Activated CD4-positive, alpha-beta T cell treated with anti-CD3 and anti-CD28 coated beads for 24 hours (primary cell): ENCODE results near the gene C4orf36.

Experiments used
- DNase-seq, 2 donors: peaks; one replicate each; pipeline ENCODE4 v3.0.0-alpha.2; 2020; ENCODE audit warnings: low read depth in 2 of 2

The C4orf36 gene, protein sequence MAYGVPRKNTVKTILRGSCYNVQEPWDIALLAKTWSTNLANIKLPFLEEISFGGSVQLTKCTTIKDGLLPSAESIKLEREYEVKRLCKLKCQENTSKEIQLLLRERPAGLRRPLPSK

DNA sequence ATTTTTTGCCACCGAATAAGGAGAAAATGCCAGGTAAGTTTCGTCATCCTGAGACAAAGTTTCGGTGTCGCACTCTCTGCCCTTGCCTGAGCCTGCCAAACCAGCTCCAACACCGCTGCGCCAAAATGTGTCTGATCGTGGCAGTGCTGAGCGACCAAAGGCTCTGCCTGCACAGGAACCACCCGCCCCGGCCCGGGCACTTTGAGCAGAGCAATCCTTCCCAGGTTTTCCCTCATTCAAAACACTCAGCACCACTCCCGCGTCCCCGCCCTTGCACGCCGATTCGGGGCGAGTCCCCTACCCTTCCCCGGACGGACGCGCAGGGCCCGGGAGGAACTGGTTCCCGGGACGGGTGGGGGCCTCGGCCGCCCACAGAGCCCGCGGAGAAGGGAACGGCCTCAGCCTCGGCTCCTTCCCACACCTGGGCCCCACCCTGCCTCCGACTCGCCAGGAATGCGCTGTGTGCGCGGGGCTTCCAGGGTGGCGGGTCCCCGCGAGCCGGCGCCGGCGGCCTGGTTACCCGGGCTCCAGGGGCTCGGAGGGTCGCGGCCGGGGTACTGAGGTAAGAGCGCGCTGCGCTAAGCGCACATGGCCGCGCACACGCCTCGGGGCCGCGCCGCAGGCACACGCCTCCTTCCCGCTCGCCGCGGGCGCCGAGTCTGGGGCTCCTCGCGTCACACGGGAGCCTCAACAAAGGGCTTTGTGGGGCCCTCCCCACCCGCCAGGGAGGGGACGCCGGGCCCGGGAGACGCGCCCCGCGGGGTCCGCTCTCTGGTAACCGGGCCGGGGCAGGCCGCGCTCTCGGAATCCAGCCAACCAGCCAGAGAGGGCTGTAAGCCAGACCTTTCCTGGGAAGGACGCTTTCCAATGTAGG, at the start of gene C4orf36:
Gene C4orf36, minus strand, starts transcription at position 661 of the 874 bp plus-strand sequence. CDS start 902 bp downstream, outside the sequence.
- peak in 1 of 2 donors; percentile 22 for DNase-seq

DNA sequence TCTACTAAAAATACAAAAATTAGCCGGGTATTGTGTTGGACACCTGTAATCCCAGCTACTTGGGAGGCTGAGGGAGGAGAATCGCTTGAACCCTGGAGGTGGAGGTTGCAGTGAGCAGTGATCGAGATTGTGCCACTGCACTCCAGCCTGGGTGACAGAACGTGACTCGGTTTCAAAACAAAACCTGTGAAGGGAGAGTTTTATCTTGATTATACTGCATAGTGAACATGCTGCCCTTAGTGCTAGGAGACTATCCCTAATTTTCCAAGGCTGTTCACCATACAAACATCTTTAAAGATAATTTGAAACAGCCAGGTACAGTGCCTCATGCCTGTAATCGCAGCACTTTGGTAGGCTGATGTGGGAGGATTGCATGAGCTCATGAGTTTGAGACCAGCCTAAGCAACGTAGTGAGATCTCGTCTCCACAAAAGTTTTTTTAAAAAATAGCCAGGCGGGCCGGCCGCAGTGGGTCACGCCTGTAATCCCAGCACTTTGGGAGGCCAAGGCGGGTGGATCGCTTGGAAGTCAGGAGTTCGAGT, 48.8 kb upstream of the C4orf36 start:
- no peak for DNase-seq

DNA sequence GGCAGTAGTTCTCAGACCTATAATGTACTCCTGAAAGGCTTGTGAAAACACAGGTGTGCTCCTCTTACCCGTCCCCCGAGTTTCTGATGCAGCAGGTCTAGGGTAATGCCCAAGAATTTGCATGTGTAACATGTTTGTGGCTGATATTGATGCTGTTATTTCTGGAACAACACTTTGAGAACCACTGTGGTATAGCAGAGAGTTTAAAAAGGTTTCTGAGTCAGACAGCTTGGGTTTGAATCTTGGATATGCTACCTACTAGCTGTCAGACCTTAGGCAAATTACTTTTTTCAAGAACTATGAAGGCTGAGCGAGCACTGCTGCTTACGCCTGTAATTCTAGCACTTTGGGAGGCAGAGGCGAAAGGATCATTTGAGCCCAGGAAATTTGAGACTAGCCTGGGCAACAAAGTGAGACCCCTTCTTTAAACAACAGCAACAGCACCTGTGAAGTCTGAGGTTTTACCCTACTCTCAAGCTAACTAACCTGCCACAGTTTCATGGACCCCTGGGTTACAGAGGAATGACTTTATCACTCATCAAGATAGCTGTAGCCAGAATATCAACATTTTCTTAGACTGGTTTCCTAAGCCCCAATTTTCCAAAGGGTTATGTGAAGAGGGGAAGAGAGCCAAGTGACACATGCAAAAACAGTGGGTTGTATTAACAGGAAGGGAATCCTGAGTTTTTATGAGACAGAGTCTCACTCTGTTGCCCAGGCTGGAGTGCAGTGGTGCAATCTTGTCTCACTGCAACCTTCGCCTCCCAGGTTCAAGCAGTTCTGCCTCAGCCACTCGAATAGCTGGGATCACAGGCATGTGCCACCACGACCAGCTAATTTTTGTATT, 47.7 kb upstream of the C4orf36 start:
- no peak for DNase-seq

DNA sequence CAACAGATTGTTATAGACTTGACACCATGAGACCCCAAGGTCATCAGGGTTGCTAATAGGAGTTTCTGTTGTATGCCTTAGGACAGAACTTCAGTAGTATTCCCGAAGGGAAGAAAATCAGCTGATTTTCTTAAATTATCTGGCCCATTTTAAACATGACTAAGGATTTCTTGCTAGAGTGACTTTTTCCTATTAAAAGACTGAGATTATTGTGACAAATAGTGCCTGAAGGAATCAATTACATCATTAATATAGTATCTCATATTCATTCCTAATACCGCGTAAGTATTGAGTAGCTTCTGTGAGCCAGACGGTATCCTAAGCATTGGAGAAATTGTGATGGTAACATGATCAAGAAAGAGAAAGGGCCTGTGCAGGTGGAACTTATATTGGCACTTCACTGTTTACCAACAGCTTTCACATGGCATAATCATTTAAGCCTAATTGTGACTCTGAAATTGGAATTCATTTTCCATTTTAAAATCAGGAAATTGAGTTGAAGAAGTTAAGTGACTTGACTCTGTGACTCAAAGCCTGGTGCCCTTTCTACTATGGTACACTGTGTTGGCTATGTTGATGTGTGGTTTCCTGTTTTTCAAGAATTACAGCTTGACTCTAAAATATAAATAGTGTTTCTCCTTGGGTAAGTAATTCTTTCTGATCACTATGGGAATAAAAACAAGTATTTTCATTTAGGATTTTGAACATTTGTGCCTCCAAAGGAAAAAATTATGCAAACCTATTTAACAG, 46.7 kb upstream of the C4orf36 start:
- no peak for DNase-seq

DNA sequence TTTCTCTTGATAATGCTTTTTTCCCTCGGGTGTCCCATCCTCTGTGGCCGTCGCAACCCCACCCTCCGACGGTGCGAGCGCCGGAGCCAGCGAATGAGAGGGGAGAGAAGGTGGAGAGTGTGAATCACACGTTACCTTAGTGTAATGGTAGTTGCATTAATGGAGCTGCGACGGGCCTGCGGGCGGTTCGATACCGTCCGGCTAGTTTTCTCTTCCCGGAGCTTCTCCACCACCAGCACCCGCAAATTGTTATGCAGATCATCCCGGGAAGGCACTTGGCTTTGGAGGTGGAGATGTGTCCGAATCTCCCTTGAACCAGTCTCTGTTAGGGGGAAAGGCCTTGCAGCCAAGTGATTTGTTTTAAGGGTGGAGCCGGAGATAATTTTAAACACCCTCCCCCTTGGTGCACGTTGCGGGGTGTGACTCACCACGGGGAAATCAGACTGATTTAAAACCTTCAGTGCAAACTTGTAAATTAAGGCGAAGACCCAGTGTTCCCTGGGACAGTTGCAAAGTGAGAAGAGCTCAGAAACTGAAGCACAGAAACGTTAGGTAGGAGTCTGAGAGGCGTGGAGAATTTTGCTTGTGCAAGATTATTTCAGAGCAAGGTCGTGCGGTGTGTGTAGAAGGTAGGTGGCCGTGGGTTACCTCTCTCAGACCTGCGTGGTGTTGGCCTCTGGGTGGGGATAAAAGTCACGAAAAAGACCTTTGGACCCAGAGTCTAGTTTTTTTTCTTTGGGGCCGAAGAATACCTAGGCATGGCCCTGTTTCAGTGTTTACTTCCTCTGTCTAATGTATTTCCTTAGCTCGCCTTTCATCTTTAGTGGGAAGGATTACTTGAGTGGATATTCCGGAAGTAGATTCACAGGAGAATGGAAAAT, 43.9 kb upstream of the C4orf36 start:
- DNase-seq: peak; percentile 55 to 64

DNA sequence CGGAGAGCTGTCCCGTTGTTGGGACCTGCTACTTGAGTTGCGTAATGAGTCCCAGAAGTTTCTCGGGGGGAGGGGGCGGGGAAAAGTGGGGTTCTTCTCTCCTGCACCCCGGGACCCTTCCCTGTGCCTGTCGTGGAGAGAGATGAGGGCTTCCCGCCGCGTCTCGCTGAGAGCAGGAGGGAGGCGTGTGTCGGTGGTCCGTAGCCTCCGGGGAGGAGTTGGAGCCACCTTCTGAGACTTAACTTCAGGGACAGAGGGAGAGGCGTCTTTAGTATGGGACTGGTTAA, 43.3 kb upstream of the C4orf36 start:
- DNase-seq: no peak

DNA sequence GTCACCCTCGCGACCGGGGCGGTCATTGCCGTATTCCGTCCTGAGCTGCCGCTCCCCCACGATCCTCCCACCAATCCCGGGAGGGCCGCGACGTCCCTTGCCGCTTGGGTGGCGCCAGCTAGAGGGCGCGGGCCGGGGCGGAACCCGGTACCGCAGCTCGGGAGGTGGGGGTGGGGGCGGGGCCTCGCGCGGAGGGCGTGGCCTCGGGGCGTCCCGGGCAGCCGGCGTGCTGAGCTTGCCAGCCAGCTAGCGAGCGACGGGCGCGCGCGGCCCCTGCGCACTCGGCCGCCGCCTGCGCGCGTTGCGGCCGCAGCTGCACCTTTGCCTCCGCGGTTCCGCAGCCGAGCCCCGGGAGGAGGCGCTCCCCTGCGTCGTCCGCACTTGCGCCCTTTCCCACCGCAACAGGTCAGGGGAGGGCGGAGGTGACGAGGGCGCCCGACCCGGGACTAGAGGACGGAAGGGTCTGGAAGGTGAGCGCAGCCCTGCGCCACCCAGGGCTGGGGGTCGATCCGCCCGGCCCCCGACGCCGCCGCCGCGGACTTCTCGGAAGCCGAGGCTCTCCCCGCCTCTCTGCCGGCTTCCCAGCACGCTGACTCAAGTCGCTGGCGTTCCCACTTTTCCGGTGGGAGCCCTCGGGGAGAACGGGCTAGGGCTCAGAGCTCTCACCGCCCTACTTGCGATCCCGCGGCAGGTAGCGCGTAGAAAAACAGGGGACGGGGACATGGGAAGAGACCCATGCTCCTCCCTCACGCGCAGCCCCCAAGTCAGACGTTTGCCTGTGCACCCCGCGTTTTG, 42.7 kb upstream of the C4orf36 start, which contains the start of gene AFF1:
Gene AFF1, plus strand, starts transcription at position 241 of the 795 bp plus-strand sequence. CDS start 13,523 bp downstream, outside the sequence.
- peak; percentile 74 for DNase-seq

DNA sequence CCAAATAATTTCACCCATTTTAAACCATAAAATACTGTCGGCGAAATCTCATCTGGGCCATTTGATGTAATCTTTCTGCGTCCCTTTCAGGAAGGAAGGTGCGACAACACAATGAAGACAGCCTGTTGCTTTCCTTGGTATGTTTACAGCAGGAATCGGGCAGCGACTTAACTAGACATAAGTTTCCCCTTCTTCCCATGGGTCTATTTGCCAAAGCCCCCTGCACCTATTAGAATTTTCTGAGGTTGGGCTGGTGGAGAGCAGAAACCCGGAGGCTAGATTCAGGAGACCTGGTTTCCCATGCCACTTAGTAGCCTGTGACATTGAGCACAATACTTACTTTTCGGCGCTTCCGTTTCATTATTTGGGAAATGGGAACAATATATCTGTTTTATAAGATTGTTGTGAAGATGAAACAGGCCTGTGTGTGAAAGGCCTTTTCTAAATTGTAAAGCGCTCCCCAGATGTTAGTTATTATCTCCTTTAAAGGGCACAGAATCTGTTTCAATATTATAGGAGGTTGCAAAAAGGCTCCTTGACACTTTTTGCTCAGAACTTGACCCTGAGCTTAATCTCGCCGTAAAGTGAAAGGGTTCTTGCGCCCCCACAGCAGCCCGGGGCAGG, 42.0 kb upstream of the C4orf36 start:
- DNase-seq: no peak

DNA sequence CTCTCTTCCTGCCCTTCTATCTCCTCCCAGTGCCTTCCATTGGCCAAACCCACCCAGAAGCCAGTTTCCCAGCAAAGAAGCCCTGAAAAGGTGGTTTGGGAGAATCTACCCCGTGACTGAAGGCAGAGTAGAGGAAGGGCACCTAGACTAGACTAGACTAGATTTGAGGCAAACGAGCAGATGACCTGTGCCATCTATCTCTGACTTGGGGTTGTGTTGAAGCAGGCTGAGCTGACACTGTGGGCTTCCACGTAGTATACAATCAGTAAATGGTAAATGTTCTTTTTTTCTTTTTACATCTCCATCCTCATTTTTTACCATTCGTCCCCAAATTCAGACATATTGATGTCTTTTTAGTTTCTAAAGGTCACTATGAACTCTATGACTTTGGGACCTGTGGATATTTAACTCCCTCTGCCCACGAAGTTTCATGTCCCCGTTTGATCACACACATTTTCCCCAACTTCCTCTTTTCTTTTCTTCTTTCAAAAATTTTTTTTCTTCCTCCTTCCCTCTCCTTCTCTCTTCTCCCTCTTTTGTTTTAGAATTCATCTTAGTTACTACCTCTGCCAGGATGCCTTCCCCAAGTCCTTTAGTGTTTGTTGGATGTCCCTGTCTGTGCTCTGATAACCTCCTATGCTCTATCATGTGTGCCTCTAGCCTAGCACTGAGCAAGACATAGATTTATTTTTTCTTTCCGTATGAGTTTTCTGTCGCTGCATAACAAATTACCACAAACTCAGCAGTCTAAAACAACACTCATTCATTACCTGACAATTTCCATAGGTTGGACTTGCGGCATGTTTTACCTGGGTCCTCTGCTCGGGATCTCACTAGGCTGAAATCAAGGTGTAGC, 36.4 kb upstream of the C4orf36 start:
- DNase-seq: no peak

DNA sequence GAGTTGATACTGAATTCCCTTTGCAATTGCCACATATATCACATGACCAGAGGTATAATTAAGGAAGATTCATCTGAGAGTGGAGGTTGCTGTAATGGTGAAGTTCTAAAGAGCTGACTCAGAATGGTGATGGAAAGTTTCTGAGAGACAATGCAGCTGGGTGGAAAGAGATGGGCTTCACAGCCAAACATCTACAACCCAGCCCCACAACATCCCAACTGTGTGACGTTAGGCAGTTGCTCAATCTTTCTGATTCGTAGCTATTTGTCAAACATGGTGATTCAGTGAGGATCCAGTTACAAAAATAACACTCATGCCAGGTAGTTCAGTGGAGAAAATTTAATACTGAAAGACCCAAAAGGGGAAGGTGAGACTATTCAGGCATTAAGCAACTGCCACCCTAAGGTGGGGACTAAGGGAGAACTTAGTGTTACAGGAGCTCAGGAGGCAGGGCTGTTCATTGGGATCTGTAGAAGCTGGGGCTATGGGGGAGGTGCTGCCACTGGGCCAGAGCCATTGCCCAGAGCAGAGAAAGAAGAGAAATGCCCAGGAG, 35.7 kb upstream of the C4orf36 start:
- DNase-seq: no peak

DNA sequence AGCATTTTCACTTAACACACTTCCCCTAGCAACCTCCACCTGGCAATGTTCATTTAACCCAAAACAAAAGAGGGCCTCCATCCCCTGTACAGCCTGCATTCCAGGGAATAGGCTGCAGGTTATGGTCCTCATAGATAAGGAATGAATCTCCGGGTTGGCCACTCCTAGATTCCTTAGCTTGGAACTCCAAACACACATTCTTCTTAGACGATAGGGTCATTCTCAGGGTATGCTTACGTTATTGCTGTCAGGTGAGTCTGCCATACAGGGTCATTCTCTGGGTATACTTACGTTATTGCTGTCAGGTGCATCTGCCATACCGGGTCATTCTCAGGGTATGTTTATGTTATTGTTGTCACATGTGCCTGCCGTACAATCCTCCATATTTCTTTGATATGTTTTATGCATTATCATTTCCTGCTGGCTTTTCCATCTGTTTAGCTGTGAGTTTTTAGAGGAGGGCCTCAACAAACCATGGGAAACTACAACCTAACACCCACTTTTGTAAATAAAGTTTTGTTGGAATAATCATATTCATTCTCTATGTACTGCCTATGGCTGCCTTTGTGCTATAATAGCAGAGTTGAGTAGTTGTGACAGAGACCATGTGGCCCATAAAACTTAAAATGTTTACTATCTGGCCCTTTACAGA, 34.3 kb upstream of the C4orf36 start:
- DNase-seq: no peak

DNA sequence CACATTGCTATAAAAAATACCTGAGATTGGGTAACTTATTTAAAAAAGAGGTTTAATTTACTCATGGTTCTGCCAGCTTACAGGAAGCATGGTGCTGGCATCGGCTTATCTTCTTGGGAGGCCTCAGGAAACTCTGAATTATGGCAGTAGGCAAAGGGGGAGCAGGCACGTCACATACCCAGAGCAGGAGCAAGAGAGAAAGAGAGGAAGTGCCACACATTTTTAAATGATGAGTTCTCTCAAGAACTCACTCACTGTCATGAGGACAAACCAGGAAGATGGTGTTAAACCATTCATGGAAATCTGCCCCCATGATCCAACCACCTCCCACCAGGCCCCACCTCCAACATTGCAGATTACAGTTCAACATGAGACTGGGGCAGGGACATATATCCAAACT, 32.6 kb upstream of the C4orf36 start:
- no peak for DNase-seq

DNA sequence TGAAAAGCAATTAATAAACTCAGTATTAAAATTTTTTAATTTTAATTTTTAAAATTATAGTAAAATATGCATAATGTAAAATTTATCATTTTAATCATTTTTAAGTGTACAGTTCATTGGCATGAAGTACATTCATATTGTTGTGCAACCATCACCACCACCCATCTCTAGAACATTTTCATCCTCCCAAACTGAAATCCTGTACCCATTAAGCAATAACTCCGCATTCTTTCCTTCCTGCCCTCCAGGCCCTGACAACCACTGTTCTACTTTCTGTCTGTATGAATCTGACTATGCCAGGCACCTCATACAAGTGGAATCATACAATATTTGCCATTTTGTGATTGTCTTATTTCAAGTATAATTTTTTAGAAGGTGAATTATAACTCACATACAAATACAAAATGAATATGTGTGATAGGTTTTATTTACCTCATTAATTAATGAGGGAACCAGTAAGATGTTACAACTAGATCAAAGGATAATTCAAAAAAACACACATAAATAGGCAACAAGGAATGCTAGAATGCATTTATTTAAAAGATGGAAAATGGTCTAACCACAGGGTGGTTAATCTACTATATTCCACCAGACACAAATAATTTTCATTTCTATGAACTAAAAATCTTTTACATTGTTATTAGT, 29.5 kb upstream of the C4orf36 start:
- no peak for DNase-seq

DNA sequence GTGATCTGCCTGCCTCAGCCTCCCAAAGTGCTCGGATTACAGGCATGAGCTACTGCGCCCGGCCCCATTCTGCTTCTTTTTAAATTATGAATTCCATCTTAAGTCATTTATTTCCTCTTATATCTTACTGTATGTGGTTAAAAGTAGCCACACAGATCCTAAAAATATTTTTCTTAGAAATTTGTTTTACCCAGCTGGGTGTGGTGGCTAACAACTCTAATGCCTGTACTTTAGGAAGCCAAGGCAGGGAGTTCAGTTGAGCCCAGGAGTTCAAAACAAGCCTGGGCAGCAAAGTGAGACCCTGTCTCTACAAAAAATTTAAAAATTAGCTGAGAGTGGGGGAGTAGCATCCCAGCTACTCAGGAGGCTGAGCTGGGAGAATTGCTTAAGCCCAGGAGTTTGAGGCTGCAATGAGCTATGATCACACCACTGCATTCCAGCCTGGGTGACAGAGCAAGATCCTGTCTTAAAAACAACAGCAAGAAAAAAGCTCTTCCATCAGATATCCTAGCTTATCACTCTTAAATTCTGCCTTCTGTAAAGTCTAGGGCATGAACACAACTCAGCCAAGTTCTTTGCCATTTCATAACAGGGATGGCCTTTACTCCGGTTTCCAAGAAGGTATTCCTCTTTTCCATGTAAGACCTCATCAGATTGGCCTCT, 27.5 kb upstream of the C4orf36 start:
- no peak for DNase-seq

DNA sequence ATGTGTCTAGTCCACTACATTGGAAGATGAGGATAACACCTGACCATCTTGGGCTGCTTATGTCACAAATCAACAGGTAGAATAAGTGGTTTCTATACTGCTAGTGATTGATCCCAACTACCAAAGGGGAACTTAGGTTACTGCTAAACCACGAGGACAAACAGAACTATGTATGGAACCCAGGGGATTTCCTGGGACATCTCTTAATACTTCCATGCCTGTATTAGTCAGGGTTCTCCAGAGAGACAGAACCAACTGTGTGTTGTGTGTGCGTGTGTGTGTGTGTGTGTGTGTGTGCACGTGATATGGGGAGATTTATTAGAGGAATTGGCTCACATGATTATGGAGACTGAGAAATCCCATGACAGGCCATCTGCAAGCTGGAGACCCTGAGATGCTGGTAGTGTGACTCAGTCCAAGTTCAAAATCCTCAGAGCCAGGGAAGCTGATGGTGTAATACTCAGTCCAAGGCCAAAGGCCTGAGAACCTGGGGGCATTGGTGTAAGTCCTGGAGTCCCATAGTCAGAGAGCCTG, 26.4 kb upstream of the C4orf36 start:
- no peak for DNase-seq
